ENCODE measurements around the gene CCNJL. TPM values are rescaled to one million over a fixed set of nuclear protein-coding genes. Genes with fewer than 3 reads are reported as not detected.

Gene CCNJL
- total and polyA plus RNA-seq, 2 of the 8 experiments (the other 6 are each of a cell fraction or from before 2014, with no cell fraction given) = 34.6 to 44.7 TPM

DNA sequence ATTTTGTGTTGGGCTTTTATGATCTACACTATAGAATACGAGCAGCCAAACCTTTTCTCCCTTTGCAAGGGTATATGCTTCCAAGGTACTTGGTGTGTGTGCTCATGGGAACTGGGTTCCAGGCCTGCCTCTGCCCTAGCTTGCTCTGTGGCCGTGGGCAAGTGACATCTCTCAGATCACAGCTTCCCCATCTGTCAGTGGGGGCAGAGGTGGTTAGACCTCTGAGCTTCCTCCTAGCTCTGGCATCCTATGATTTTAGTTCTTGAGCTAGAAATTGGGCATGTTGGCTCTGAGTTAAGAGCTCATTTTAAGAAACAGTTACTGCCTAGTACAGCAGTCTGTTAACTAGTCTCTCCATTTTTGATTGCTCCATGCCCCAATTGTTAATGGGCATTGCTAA lies 12.5 kb upstream of the CCNJL start:
- Histone ChIP-seq H2BK15ac (ENCODE audit: low read length) (no peak overlapping the region), H3K23me2 (ENCODE audit: low read depth, low read length) (no peaks in the 10 kb centered on the region), H4K8ac (ENCODE audit: extremely low read depth, insufficient read depth, low read length) (no peak overlapping the region), H3K27me3 (replicated peaks in 1 of 4; ENCODE audit: control insufficient read depth in 3 of 4, extremely low read depth in 1 of 4, insufficient read depth in 3 of 4, low read length in 3 of 4) (no peaks in the 10 kb centered on the region), H3K56ac (replicated peaks; ENCODE audit: insufficient read length, low read depth, low read length) (no peak overlapping the region), H3K9me3 (ENCODE audit: insufficient read depth in 2 of 2, low read depth in 1 of 2, low read length in 1 of 2) (no peaks in the 10 kb centered on the region), H3K79me1 (ENCODE audit: low read depth, low read length) (no peaks in the 10 kb centered on the region), H3K4me3 (ENCODE audit: extremely low read depth in 1 of 4, insufficient read depth in 2 of 4, low read depth in 3 of 4, low read length in 4 of 4) (no peak overlapping the region), H3K9ac (replicated peaks in 1 of 4; ENCODE audit: extremely low read depth in 1 of 4, low read depth in 3 of 4, low read length in 3 of 4) (no peak overlapping the region), H2BK12ac (ENCODE audit: low read depth, low read length) (no peak overlapping the region), H3K4me2 (ENCODE audit: insufficient read depth in 1 of 2, low read depth in 2 of 2, low read length in 2 of 2) (no peak overlapping the region), H2BK20ac (ENCODE audit: low read length) (no peak overlapping the region), H2AFZ (ENCODE audit: low read length) (no peak overlapping the region), H4K5ac (ENCODE audit: insufficient read length, low read depth, low read length) (no peak overlapping the region), H3K23ac (ENCODE audit: insufficient read length) (no peak overlapping the region), H3K4me1 (replicated peaks in 1 of 4; ENCODE audit: control insufficient read depth in 3 of 4, insufficient read depth in 4 of 4, low read length in 3 of 4) (peaks cover 0 to 3% (median 0%) of the 10 kb centered on the region in 4 experiments; a peak in 1 of 7 replicates), H3K18ac (ENCODE audit: extremely low read depth, low read length) (no peak overlapping the region), H3K79me2 (ENCODE audit: control insufficient read depth in 1 of 2, insufficient read depth in 2 of 2, low read length in 2 of 2) (no peaks in the 10 kb centered on the region), H3K4ac (replicated peaks; ENCODE audit: insufficient read length, low read depth, low read length) (no peak overlapping the region), H2AK5ac (ENCODE audit: low read depth, low read length) (no peak overlapping the region), H3K14ac (ENCODE audit: insufficient read length) (no peak overlapping the region), H4K20me1 (replicated peaks in 1 of 2; ENCODE audit: control insufficient read depth in 1 of 2, insufficient read depth in 2 of 2, low read length in 2 of 2) (no peaks in the 10 kb centered on the region), H3K27ac (ENCODE audit: low read depth, low read length) (no peak overlapping the region), H2BK5ac (ENCODE audit: low read depth, low read length) (no peak overlapping the region), H2BK120ac (replicated peaks; ENCODE audit: low read depth, low read length) (no peak overlapping the region), H4K91ac (replicated peaks; ENCODE audit: insufficient read length, low read length) (no peak overlapping the region), H3K36me3 (ENCODE audit: control insufficient read depth in 2 of 4, insufficient read depth in 4 of 4, low read length in 3 of 4) (no peaks in the 10 kb centered on the region)
- CTCF ChIA-PET (ENCODE audit: partially characterized antibody) = interaction anchor here (0.8 to 1.0 kb wide), 2 partner anchors 46 to 254 kb away, joined by 3 read pairs; no protein-coding TSS in a partner anchor
- TF ChIP-seq CBX5 (IDR thresholded peaks at IDR 0.05; ENCODE audit: low read depth, low read length) (no peak), SP1 (IDR thresholded peaks at IDR 0.05; ENCODE audit: low read depth, low read length) (no peak)
- DNase-seq (ENCODE audit: low read depth in 1 of 2, low spot score in 2 of 2) (no peak), FAIRE-seq (no peak)
- 80% methylated on average over 2 of the region's 2 CpGs; no CpG with 5 or more reads in 1 of the 2 experiments for WGBS, 2 experiments (ENCODE audit: extremely low coverage in 1 of 2, insufficient coverage in 1 of 2, insufficient read length in 1 of 2, insufficient replicate concordance in 2 of 2, low coverage in 1 of 2, low lambda C conversion rate in 2 of 2, missing lambda C conversion rate in 1 of 2)
- POLR2A ChIA-PET (ENCODE audit: partially characterized antibody) = interaction anchor here (0.6 to 1.5 kb wide), 3 partner anchors 8 to 316 kb away, joined by 3 read pairs; partner anchors contain the start of gene TTC1

All from H1 (cell line).